ENCODE data around the gene GNG7. TPM values are rescaled to one million over a fixed set of nuclear protein-coding genes. Genes with fewer than 3 reads are reported as not detected.

The GNG7 gene
- total and polyA plus RNA-seq, 12 donors = 0.83 to 16.5 (median 7.8) TPM

DNA sequence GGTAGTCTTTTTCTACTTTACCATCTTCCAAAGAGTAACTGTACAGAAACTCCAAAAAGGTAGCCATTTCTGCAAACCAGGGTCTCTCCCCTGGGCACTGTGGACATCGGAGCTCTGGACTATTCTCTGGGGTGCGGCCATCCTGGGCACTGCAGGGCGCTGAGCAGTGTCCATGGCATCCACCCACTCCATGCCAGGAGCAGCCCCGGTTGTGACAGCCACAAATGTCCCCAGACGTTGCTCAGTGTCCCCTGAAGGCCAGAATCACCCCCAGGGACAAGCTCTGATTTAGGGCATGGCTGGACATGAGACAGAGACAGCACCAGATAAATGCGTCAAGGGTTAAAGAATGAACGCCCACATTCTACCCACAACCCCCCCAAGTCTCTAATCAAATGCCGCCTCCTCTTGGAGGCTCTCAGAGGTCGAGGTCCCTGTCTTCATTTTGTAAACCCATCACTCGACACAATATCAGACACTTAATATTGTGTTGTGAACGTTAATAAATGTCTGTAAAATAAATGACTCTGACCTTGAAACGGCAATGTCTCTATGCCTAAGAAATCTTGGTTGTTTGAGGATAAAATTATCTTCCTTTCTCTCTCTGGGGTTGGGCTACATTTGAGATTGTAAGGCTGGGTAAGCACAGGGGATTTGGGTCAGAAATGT is 8.9 kb downstream of the GNG7 start:
- peak in 5 of 7 donors; percentile 30 to 67 (median 33) for DNase-seq
- peak overlapping the region in 1 of 5 donors; percentile 38 for H3K27ac ChIP-seq
- H3K4me1 ChIP-seq (replicated peaks in 1 of 2) = peaks cover 15 to 23% of the 10 kb centered on the region in 2 donors
- intact Hi-C loops (cut with DNase I) = no loop called here
- WGBS, 4 donors = 21 to 31% (median 28%) methylated on average over 11 to 12 of the region's 12 CpGs
- H3K27me3 ChIP-seq = no peaks in the 10 kb centered on the region
- H3K9me3 ChIP-seq (replicated peaks in 1 of 3) = no peaks in the 10 kb centered on the region
- H3K36me3 ChIP-seq (replicated peaks in 1 of 2) = no peaks in the 10 kb centered on the region
- H3K4me3 ChIP-seq = no peak overlapping the region
- TF ChIP-seq POLR2A (IDR thresholded peaks at IDR 0.05) = no peak
- TF ChIP-seq, protein P1, sequence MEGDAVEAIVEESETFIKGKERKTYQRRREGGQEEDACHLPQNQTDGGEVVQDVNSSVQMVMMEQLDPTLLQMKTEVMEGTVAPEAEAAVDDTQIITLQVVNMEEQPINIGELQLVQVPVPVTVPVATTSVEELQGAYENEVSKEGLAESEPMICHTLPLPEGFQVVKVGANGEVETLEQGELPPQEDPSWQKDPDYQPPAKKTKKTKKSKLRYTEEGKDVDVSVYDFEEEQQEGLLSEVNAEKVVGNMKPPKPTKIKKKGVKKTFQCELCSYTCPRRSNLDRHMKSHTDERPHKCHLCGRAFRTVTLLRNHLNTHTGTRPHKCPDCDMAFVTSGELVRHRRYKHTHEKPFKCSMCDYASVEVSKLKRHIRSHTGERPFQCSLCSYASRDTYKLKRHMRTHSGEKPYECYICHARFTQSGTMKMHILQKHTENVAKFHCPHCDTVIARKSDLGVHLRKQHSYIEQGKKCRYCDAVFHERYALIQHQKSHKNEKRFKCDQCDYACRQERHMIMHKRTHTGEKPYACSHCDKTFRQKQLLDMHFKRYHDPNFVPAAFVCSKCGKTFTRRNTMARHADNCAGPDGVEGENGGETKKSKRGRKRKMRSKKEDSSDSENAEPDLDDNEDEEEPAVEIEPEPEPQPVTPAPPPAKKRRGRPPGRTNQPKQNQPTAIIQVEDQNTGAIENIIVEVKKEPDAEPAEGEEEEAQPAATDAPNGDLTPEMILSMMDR (IDR thresholded peaks at IDR 0.05) = peak in 2 of 6 experiments; percentile 7 to 11

DNA sequence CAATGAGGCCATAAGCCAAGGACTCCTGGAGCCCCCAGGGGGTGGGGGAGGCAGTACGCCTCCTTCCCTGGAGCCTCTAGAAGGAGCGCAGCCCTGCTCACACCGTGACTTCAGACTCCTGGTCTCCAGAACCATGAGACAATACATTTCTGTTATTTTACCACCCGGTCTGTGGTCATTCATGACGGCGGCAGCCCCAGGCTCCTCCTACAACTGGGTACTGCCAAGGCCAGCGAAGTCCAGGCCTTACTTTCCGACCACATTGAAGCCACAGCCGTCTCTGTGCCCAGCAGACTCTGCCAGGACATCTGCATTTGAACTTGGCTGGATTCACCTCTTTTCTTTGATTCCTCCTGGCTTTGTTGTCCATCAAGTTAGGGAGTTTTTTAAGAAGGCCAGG is 10.5 kb downstream of the GNG7 start:
- 92 to 96% (median 93%) methylated on average over 8 to 9 of the region's 9 CpGs for WGBS, 4 donors

DNA sequence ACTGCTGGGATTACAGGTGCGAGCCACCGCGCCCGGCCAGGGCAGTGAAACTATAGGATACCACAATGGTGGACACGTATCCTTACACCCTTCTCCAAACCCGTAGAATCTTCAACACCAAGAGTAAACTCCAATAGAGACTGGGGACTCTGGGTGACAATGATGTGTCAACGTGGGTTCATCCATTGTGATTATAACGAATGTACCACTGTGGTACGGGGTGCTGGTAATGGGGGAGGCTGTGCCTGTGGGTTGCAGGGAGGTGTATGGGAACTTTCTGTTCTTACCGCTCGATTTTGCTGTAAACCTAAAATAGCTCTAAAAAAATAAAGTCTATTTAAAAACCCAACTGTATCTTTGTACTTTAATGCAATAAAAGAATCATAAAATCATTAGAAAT is 11.6 kb downstream of the GNG7 start:
- Histone ChIP-seq H3K27ac (no peak overlapping the region), H3K4me3 (no peak overlapping the region), H3K27me3 (no peaks in the 10 kb centered on the region), H3K36me3 (replicated peaks in 1 of 2) (no peaks in the 10 kb centered on the region), H3K4me1 (replicated peaks in 1 of 2) (peaks cover 15 to 23% of the 10 kb centered on the region in 2 donors), H3K9me3 (replicated peaks in 1 of 3) (no peaks in the 10 kb centered on the region)
- intact Hi-C loops (cut with DNase I) = no loop called here
- DNase-seq = no peak
- WGBS, 4 donors = 93 to 95% (median 94%) methylated on average over 11 of the region's 11 CpGs
- TF ChIP-seq, protein P1 (IDR thresholded peaks at IDR 0.05) = no peak

More for the DNA sequence above, 10.5 kb downstream of the GNG7 start:
- H3K27ac ChIP-seq = no peak overlapping the region
- H3K36me3 ChIP-seq (replicated peaks in 1 of 2) = no peaks in the 10 kb centered on the region
- H3K27me3 ChIP-seq = no peaks in the 10 kb centered on the region
- peaks cover 15 to 23% of the 10 kb centered on the region in 2 donors for H3K4me1 ChIP-seq (replicated peaks in 1 of 2)
- no peaks in the 10 kb centered on the region for H3K9me3 ChIP-seq (replicated peaks in 1 of 3)
- DNase-seq = no peak
- intact Hi-C loops (cut with DNase I) = no loop called here
- H3K4me3 ChIP-seq = no peak overlapping the region
- TF ChIP-seq, protein P1 (IDR thresholded peaks at IDR 0.05) = no peak
- no peak for TF ChIP-seq POLR2A (IDR thresholded peaks at IDR 0.05)

DNA sequence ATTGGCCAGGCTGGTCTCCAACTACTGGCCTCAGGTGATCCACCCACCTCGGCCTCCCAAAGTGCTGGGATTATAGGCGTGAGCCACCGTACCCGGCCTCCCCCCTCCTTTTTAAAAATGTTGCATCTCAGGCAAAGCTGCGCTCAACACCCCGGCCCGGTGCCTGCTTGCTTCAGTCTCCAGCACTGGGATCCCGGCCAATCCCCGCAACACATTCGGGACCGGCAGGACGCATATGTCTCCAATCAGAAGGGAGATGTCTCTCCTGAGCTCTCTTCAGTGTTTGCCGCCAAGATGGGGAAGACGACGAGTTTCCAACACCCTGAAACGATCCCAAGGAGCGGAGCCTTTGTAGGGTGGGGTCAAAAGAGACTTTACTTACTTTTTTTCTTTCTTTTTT is 16.1 kb downstream of the GNG7 start:
- no peaks in the 10 kb centered on the region for H3K36me3 ChIP-seq (replicated peaks in 1 of 2)
- 86 to 97% (median 89%) methylated on average over 17 of the region's 17 CpGs for whole genome bisulfite sequencing, 4 donors
- DNase-seq = no peak
- TF ChIP-seq, protein P1 (IDR thresholded peaks at IDR 0.05) = no peak
- TF ChIP-seq POLR2A (IDR thresholded peaks at IDR 0.05) = no peak
- intact Hi-C loops (cut with DNase I) = no loop called here
- H3K27ac ChIP-seq = peak overlapping the region in 1 of 5 donors; percentile 74
- H3K4me1 ChIP-seq (replicated peaks in 1 of 2) = no peaks in the 10 kb centered on the region
- no peaks in the 10 kb centered on the region for H3K9me3 ChIP-seq (replicated peaks in 1 of 3)
- peak overlapping the region in 1 of 4 donors; percentile 44 for H3K4me3 ChIP-seq
- no peaks in the 10 kb centered on the region for H3K27me3 ChIP-seq

All from adrenal gland (tissue), 12 donors.